HG02759 (cell line): ENCODE results near the gene HIVEP3.

ENCODE experiments used
- ATAC-seq: cut with Tn5 transposase; IDR thresholded peaks from one replicate; pipeline ENCODE4 v1.9.1; 2021; ENCODE audit warnings: mild to moderate bottlenecking, moderate library complexity; ENCODE audit not compliant: unreplicated experiment

Gene HIVEP3

GRCh38 chr1:41875487-41875886 is 43.2 kb downstream of the HIVEP3 start:
- ATAC-seq = no peak

- ATAC-seq = no peak
These were observed 43.8 kb downstream of the HIVEP3 start for GRCh38 chr1:41874903-41875411.

GRCh38 chr1:41874151-41874719 is 44.5 kb downstream of the HIVEP3 start:
- ATAC-seq = no peak

GRCh38 chr1:41872074-41872473 is 46.6 kb downstream of the HIVEP3 start:
- ATAC-seq = no peak

GRCh38 chr1:41870076-41870562 is 48.6 kb downstream of the HIVEP3 start:
- ATAC-seq = no peak

GRCh38 chr1:41868241-41868998 is 50.3 kb downstream of the HIVEP3 start:
- peak; percentile 67 for ATAC-seq

- ATAC-seq = no peak
These were observed 52.4 kb downstream of the HIVEP3 start for GRCh38 chr1:41866285-41866684.

- no peak for ATAC-seq
These were observed 54.2 kb downstream of the HIVEP3 start for GRCh38 chr1:41864471-41865040.

GRCh38 chr1:41863718-41864117 is 55.0 kb downstream of the HIVEP3 start:
- no peak for ATAC-seq

GRCh38 chr1:41862384-41863221 is 56.1 kb downstream of the HIVEP3 start:
- no peak for ATAC-seq

- no peak for ATAC-seq
These were observed 57.0 kb downstream of the HIVEP3 start for GRCh38 chr1:41861535-41862383.

- ATAC-seq = no peak
These were observed 58.0 kb downstream of the HIVEP3 start for GRCh38 chr1:41860771-41861170.

- ATAC-seq = no peak
These were observed 58.5 kb downstream of the HIVEP3 start for GRCh38 chr1:41860214-41860613.

- ATAC-seq = no peak
These were observed 59.0 kb downstream of the HIVEP3 start for GRCh38 chr1:41859686-41860085.

GRCh38 chr1:41856944-41857285 is 61.8 kb downstream of the HIVEP3 start:
- ATAC-seq = no peak

- ATAC-seq = no peak
These were observed 62.4 kb downstream of the HIVEP3 start for GRCh38 chr1:41856151-41856943.

- ATAC-seq = no peak
These were observed 63.0 kb downstream of the HIVEP3 start for GRCh38 chr1:41855713-41856112.

- no peak for ATAC-seq
These were observed 64.8 kb downstream of the HIVEP3 start for GRCh38 chr1:41853907-41854306.

GRCh38 chr1:41852091-41852490 is 66.6 kb downstream of the HIVEP3 start:
- ATAC-seq = no peak
